PFSK-1 (cell line): Measurements from ENCODE around the gene LSM6.

Source experiments
- FOXP2 ChIP-seq: optimal IDR thresholded peaks from 2 replicates; pipeline ENCODE3; 2011; ENCODE audit warnings: borderline replicate concordance, control low read depth, inconsistent platforms; ENCODE audit not compliant: insufficient read depth; ENCODE audit errors: extremely low read length, extremely low read depth
- POLR2AphosphoS5 ChIP-seq: IDR thresholded peaks from 2 replicates; pipeline ENCODE4 v1.6.1; 2012; ENCODE audit warnings: low read depth, mild to moderate bottlenecking, control low read depth, low read length, moderate library complexity
- SIN3A ChIP-seq: IDR thresholded peaks from 2 replicates; pipeline ENCODE4 v1.6.1; 2012; ENCODE audit warnings: mild to moderate bottlenecking, low read length, moderate library complexity, borderline replicate concordance; ENCODE audit not compliant: insufficient read depth
- TAF1 ChIP-seq: IDR thresholded peaks from 2 replicates; pipeline ENCODE4 v1.6.1; 2012; ENCODE audit warnings: low read length, control low read depth, borderline replicate concordance; ENCODE audit not compliant: insufficient read depth
- TF ChIP-seq, protein P1 (sequence below), 2 experiments: IDR thresholded peaks; 2 replicates each; pipeline versions ENCODE4 v1.6.1 to v1.8.0; 2011 to 2012; ENCODE audit warnings: low read depth in 2 of 2, low read length in 2 of 2, control low read depth in 1 of 2, inconsistent platforms in 1 of 2, mild to moderate bottlenecking in 1 of 2, moderate library complexity in 1 of 2; ENCODE audit not compliant: insufficient read depth in 1 of 2

DNA sequence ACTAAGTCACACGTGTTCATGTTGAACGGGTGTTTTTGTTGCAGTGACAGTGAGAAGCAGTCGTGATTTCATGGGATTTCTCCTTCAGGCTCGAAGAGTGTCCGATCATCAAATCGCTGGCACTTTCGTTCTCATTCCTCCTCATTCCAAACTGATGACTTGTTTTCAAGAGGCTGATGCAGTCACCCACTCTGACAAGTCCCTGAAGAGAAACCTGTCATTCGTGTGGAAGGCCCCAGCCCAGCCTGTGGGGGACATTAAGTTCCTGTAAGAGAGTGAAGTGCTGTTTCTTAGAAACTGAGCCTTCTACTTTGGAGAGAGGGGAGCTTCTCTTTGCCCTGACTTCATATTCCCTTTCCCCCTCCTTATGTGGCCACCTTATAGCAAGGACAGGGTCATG, 46.8 kb downstream of the LSM6 start:
- TF ChIP-seq, protein P1, sequence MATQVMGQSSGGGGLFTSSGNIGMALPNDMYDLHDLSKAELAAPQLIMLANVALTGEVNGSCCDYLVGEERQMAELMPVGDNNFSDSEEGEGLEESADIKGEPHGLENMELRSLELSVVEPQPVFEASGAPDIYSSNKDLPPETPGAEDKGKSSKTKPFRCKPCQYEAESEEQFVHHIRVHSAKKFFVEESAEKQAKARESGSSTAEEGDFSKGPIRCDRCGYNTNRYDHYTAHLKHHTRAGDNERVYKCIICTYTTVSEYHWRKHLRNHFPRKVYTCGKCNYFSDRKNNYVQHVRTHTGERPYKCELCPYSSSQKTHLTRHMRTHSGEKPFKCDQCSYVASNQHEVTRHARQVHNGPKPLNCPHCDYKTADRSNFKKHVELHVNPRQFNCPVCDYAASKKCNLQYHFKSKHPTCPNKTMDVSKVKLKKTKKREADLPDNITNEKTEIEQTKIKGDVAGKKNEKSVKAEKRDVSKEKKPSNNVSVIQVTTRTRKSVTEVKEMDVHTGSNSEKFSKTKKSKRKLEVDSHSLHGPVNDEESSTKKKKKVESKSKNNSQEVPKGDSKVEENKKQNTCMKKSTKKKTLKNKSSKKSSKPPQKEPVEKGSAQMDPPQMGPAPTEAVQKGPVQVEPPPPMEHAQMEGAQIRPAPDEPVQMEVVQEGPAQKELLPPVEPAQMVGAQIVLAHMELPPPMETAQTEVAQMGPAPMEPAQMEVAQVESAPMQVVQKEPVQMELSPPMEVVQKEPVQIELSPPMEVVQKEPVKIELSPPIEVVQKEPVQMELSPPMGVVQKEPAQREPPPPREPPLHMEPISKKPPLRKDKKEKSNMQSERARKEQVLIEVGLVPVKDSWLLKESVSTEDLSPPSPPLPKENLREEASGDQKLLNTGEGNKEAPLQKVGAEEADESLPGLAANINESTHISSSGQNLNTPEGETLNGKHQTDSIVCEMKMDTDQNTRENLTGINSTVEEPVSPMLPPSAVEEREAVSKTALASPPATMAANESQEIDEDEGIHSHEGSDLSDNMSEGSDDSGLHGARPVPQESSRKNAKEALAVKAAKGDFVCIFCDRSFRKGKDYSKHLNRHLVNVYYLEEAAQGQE (IDR thresholded peaks at IDR 0.05; ENCODE audit: insufficient read depth in 1 of 2, low read depth in 2 of 2, low read length in 2 of 2), result no peak
- no peak for TF ChIP-seq TAF1
- TF ChIP-seq POLR2AphosphoS5, result no peak
- TF ChIP-seq SIN3A, result no peak
- no peak for TF ChIP-seq FOXP2
